Heart left ventricle (tissue), 16 donors: Measurements from ENCODE around the gene C11orf42. TPM values are rescaled to one million over a fixed set of nuclear protein-coding genes. Genes with fewer than 3 reads are reported as not detected.

Experiments
- ATAC-seq, 4 donors: fragments of 200-7000 bp; cut with Tn5 transposase; one replicate each; pipeline ENCODE4 v1.9.1; 2020 to 2022; ENCODE audit warnings: moderate library complexity in 4 of 4, mild to moderate bottlenecking in 3 of 4, moderate number of reproducible peaks in 1 of 4
- DNase-seq, 5 donors: peaks; one replicate each; pipeline ENCODE4 v3.0.0-alpha.2; 2020
- H3K27ac ChIP-seq, 12 donors: fragments of 200-600 bp; sonication (generic) in 4 of 12; one replicate each; pipeline versions ENCODE4 v1.5.0 to v1.8.0; 2016 to 2022; ENCODE audit warnings: mild to moderate bottlenecking in 2 of 12
- H3K27me3 ChIP-seq, 9 donors: fragments of 200-600 bp; sonication (generic) in 2 of 9; one replicate each; pipeline versions ENCODE4 v1.5.1 to v1.8.0; 2016 to 2022; ENCODE audit warnings: mild to moderate bottlenecking in 3 of 9
- H3K36me3 ChIP-seq, 9 donors: fragments of 200-600 bp; sonication (generic) in 2 of 9; one replicate each; pipeline versions ENCODE4 v1.5.0 to v1.8.0; 2018 to 2022; ENCODE audit warnings: mild to moderate bottlenecking in 2 of 9
- H3K4me1 ChIP-seq, 12 donors: fragments of 200-600 bp; sonication (generic) in 4 of 12; one replicate each; pipeline versions ENCODE4 v1.5.0 to v1.8.0; 2016 to 2022; ENCODE audit warnings: mild to moderate bottlenecking in 3 of 12
- H3K4me3 ChIP-seq, 12 donors: fragments of 200-600 bp; sonication (generic) in 4 of 12; one replicate each; pipeline versions ENCODE4 v1.5.0 to v1.8.0; 2017 to 2022; ENCODE audit warnings: mild to moderate bottlenecking in 9 of 12, moderate library complexity in 4 of 12
- H3K9me3 ChIP-seq, 12 donors: fragments of 200-600 bp; sonication (generic) in 4 of 12; one replicate each; pipeline versions ENCODE4 v1.5.0 to v1.8.0; 2016 to 2022; ENCODE audit warnings: mild to moderate bottlenecking in 1 of 12
- POLR2A ChIP-seq, 2 donors: fragments of 450-650 bp; IDR thresholded peaks; one replicate each; pipeline ENCODE4 v1.6.1; 2017; ENCODE audit warnings: antibody characterized with exemption in 2 of 2, mild to moderate bottlenecking in 2 of 2, moderate library complexity in 2 of 2
- WGBS, 4 donors: extraction: QIAGEN DNeasy Blood & Tissue Kit in 2 of 4; methylation state at CpG; one replicate each; pipeline versions ENCODE4 v1.1.5 to v1.1.7; 2013 to 2018; 5-methylcytosine and 5-hydroxymethylcytosine counted together
- intact Hi-C, 10 donors: fragments of 100-400 bp; cut with DNase I; formaldehyde crosslinking; loops; one replicate each; pipeline versions ENCODE4 v1.11.1 to v1.14.2; 2022
- polyA plus RNA-seq, 2 donors: library from polyadenylated mRNA; stranded (reverse); fragments of 200-250 nt; gene quantifications; one replicate each; pipeline ENCODE4 v1.2.3, GENCODE V29; 2013
- total RNA-seq, 9 donors: library from RNA; depleted of rRNA in 2 of 9; stranded (reverse); fragments of >200 nt in 2 of 9; fragmentation: NEBNext Ultra II Directional in 3 of 9; extraction: Animal tissue kit (Norgen Biotek cat#: 25700) in 3 of 9; gene quantifications; one replicate each; pipeline versions ENCODE4 v1.1.0 to v1.2.4, GENCODE V29; 2016 to 2023
- TF ChIP-seq, protein P1 (sequence below), 12 donors: fragments of 200-600 bp; sonication (generic) in 4 of 12; IDR thresholded peaks; one replicate each; pipeline versions ENCODE4 v1.5.0 to v1.8.0; 2018 to 2022; ENCODE audit warnings: antibody characterized with exemption in 12 of 12, mild to moderate bottlenecking in 5 of 12
- donor health status: ischemic (EF 13 %, LVEDD 7.1; RV severe dilation, severe dysfunction).
- donor health status: healthy with polysubstance abuse.
- donor health status: DM: no; HTN: yes; CAD: no.
- donor health status: DM: no; HTN: no; CAD: no.
- donor health status: ischemic (EF 25% LVEDD 6.9; RV normal size, moderate dysfunction).
- donor health status: ischemic (EF 25% LVEDD 5.7; RV mildly dilated, moderate dysfunction).
- donor health status: healthy.
- donor health status: DM: yes; HTN: yes; CAD: no.
- donor health status: ischemic (EF 35%, LVEDD 5.7; RV mildly dilated, moderate dysfunction).
- donor health status: nonischemic (EF 11% LVEDD 7.7; RV severe dilation, severe dysfunction).
- donor health status: DM: yes; HTN: yes; CAD: no.
- donor health status: PGD.
- donor health status: ischemic (EF 29% LVEDD 5.4; RV normal size, mild dysfunction).
- donor health status: nonischemic (EF 23%, LVEDD 6.1; RV moderate dilation, normal function).

Gene C11orf42
- total and polyA plus RNA-seq, 11 donors, result not detected

DNA sequence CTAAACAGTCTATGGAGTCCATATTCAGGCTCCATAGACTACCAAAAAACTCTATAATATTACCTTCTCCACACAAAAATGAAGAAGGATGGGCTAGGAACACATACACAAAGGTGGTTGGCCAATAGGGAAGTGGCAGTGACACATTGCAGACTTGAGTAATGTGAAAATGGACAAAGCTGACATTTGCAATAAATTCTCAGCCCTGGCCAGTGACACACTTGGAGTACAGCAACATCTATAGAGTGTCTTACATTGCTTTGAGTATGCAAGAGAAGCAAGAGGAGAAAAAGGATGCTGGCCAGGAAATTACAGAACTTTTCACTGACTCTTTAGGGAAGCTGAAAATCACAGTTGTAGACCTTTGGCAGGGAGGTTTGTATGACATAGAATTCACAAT is 13.6 kb upstream of the C11orf42 start:
- H3K9me3 ChIP-seq, result no peaks in the 10 kb centered on the region
- no peaks in the 10 kb centered on the region for H3K4me1 ChIP-seq
- H3K36me3 ChIP-seq, result no peaks in the 10 kb centered on the region
- H3K27ac ChIP-seq, result no peak overlapping the region
- TF ChIP-seq POLR2A (IDR thresholded peaks at IDR 0.05), result no peak
- TF ChIP-seq, protein P1, sequence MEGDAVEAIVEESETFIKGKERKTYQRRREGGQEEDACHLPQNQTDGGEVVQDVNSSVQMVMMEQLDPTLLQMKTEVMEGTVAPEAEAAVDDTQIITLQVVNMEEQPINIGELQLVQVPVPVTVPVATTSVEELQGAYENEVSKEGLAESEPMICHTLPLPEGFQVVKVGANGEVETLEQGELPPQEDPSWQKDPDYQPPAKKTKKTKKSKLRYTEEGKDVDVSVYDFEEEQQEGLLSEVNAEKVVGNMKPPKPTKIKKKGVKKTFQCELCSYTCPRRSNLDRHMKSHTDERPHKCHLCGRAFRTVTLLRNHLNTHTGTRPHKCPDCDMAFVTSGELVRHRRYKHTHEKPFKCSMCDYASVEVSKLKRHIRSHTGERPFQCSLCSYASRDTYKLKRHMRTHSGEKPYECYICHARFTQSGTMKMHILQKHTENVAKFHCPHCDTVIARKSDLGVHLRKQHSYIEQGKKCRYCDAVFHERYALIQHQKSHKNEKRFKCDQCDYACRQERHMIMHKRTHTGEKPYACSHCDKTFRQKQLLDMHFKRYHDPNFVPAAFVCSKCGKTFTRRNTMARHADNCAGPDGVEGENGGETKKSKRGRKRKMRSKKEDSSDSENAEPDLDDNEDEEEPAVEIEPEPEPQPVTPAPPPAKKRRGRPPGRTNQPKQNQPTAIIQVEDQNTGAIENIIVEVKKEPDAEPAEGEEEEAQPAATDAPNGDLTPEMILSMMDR (IDR thresholded peaks at IDR 0.05), result no peak
- H3K4me3 ChIP-seq, result no peak overlapping the region
- no peaks in the 10 kb centered on the region for H3K27me3 ChIP-seq
- ATAC-seq, result peak in 1 of 4 donors; percentile 51
- intact Hi-C loops, result no loop called here
- no peak for DNase-seq

DNA sequence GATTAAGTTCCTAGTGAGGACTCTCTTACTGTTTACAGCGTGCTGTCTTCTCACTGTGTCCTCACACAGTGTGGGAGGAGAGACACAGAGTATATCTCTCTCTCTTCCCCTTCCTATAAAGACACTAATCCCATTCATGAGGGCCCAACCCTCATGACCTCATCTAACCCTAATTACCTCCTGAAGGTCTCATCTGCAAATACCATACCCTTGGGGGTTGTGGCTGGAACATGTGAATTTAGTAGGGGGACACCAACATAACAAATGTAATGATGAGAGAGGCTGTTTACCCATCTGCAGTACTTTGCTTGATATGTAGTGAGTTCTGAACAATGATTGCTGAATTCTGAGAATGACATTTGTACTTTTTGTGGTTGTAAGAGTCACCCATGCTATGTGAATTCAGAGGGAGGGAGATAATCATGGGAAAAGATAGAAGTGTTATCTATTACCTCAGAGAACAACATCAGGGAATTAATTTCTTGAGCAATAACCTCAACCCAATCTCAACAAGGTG is 11.2 kb upstream of the C11orf42 start:
- no peak overlapping the region for H3K4me3 ChIP-seq
- H3K27ac ChIP-seq, result no peak overlapping the region
- no peaks in the 10 kb centered on the region for H3K27me3 ChIP-seq
- DNase-seq (no peak), ATAC-seq (peak in 1 of 4 donors; percentile 29)
- intact Hi-C loops, result no loop called here
- TF ChIP-seq, protein P1 (IDR thresholded peaks at IDR 0.05), result no peak
- no peak for TF ChIP-seq POLR2A (IDR thresholded peaks at IDR 0.05)
- no peaks in the 10 kb centered on the region for H3K4me1 ChIP-seq
- H3K9me3 ChIP-seq, result no peaks in the 10 kb centered on the region
- H3K36me3 ChIP-seq, result no peaks in the 10 kb centered on the region
- WGBS, 4 donors, result 53 to 79% (median 69%) methylated on average over 1 of the region's 1 CpG

DNA sequence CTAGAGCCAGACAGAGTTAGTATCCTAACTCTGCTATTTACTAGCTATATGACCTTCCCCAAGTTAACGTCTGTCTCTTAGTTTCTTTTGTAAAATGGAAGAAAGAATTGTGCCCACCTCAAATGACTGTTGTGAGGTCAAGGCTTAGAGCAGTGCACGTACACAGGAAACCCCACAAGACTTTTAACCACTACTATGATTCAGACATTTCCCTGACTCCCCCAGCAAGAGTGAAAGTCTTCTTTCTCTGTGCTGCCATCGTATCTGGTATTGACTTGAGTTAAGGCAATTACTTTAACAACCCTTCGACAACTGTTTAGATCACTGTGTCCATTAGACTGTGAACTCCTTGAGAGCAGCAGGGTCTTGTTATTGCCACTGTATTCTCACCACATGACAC is 9.0 kb upstream of the C11orf42 start:
- 55 to 66% (median 62%) methylated on average over 4 of the region's 4 CpGs for WGBS, 4 donors
- H3K9me3 ChIP-seq, result no peaks in the 10 kb centered on the region
- H3K4me3 ChIP-seq, result no peak overlapping the region
- intact Hi-C loops, result no loop called here
- H3K36me3 ChIP-seq, result no peaks in the 10 kb centered on the region
- DNase-seq, result no peak
- no peak overlapping the region for H3K27ac ChIP-seq
- no peaks in the 10 kb centered on the region for H3K27me3 ChIP-seq
- H3K4me1 ChIP-seq, result peaks cover 0 to 8% (median 0%) of the 10 kb centered on the region in 12 donors
- TF ChIP-seq, protein P1 (IDR thresholded peaks at IDR 0.05), result no peak
- TF ChIP-seq POLR2A (IDR thresholded peaks at IDR 0.05), result no peak
- ATAC-seq, result no peak

DNA sequence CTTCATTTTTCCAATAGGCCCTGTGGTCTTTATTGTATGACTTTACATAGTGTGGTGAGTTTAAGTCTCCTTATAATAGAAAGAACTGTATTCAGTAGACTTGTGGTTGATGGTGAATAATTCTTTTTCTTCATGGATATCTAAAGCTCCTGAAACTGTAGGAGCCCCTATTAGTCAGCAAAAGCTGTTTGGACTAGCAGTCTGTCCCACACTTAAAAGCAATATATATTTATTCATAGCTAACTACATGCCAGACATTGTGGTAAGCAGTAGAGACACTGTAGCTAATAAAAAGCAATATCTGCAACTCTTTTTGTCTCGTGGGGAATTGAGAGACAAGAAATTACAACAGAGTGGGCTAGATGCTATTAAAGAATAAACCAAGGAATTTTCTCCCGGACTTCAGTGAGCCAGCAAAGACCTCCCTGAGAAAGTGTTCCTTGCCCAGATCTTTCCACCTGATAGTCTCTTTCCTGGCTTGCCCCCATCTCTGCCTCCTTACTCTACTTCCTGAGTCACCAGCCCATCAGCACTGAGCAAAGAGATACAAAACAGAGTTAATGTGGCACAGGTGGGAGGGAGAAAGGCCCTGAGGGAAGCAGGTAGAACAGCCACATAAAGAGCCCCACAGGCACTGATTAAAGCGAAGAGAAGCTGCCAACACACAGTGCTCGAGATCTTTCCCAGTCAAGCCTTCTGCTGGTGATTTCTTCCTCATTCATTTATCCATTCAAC is 7.7 kb upstream of the C11orf42 start:
- DNase-seq, result no peak
- Histone ChIP-seq H3K27me3 (no peaks in the 10 kb centered on the region), H3K9me3 (no peaks in the 10 kb centered on the region), H3K4me3 (no peak overlapping the region), H3K36me3 (no peaks in the 10 kb centered on the region), H3K4me1 (peaks cover 0 to 17% (median 0%) of the 10 kb centered on the region in 12 donors), H3K27ac (no peak overlapping the region)
- ATAC-seq, result no peak
- 84 to 88% (median 85%) methylated on average over 4 of the region's 4 CpGs for WGBS, 4 donors
- intact Hi-C loops, result no loop called here
- TF ChIP-seq POLR2A (IDR thresholded peaks at IDR 0.05), result no peak
- TF ChIP-seq, protein P1 (IDR thresholded peaks at IDR 0.05), result no peak
